ENCODE results near the gene PAF1. TPM values are rescaled to one million over a fixed set of nuclear protein-coding genes. Genes with fewer than 3 reads are reported as not detected.

Gene PAF1
- total and polyA plus RNA-seq, 2 of the 13 experiments (the other 11 are each of a cell fraction or from before 2014, with no cell fraction given): 30.2 to 31.1 TPM

DNA sequence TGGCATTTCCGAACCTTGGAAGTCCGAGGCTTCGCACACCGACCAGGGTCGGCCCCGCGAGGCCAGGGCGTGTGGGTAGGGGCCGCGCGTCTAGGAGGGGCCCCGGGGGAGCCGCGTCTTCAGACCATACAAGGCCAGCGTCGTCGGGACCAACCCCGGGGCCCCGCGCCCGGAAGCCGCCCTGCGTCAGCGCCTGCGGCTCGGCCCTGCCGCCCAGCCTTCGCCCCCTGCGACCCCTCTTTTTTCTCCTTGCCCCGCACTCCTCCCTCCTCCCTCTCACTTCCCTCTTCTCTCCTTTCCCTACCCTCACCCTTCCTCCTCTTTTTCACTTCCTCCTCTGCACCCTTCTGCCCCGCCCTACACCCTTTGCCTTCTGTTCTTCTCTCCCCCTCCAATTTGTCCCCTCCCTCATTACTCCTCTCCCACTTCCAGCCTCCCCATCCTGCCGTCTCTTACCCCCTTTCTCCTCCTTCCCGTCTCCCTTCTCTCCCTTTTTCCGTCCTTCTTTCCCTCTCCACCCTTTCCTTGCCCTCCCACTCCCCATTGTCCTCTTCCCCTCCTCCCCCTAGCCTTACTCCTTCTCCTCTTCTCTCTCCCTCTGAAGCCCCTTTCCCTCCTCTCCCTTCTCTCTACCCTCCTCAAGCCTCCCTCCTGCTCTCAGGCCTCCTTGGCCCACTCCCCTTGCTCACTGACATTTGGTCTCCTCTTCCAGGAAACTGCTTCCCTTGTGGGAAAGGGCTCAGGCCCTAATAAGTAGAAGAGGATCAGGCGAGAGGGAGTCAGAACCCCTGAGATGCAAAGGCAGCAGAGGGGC, 19.3 kb upstream of the PAF1 start (continued):
- TF ChIP-seq CCDC6 (CRISPR knock-in tag; IDR thresholded peaks at IDR 0.05) (no peak), YEATS4 (CRISPR knock-in tag; IDR thresholded peaks at IDR 0.05; ENCODE audit: borderline replicate concordance) (no peak), SMAD1 (CRISPR knock-in tag; IDR thresholded peaks at IDR 0.05; ENCODE audit: borderline replicate concordance, low read depth) (0 out of 2 replicates have a peak, but pooled peaks have one; percentile 33), ZNF232 (CRISPR knock-in tag; IDR thresholded peaks at IDR 0.05; ENCODE audit: borderline replicate concordance) (no peak), TCF7L2 (IDR thresholded peaks at IDR 0.05; ENCODE audit: low read depth, low read length) (no peak), CSRNP2 (CRISPR knock-in tag; conservative IDR thresholded peaks at IDR 0.05; ENCODE audit: low read depth) (no peak), PREB (CRISPR knock-in tag; IDR thresholded peaks at IDR 0.05) (no peak), KMT2B (CRISPR knock-in tag; IDR thresholded peaks at IDR 0.05) (no peak), ELF4 (CRISPR knock-in tag; IDR thresholded peaks at IDR 0.05; ENCODE audit: borderline replicate concordance) (no peak), ZHX2 (IDR thresholded peaks at IDR 0.05; ENCODE audit: low read depth) (no peak), ZHX2 (CRISPR knock-in tag; IDR thresholded peaks at IDR 0.05; ENCODE audit: borderline replicate concordance) (no peak)
- TF ChIP-seq, protein P1, sequence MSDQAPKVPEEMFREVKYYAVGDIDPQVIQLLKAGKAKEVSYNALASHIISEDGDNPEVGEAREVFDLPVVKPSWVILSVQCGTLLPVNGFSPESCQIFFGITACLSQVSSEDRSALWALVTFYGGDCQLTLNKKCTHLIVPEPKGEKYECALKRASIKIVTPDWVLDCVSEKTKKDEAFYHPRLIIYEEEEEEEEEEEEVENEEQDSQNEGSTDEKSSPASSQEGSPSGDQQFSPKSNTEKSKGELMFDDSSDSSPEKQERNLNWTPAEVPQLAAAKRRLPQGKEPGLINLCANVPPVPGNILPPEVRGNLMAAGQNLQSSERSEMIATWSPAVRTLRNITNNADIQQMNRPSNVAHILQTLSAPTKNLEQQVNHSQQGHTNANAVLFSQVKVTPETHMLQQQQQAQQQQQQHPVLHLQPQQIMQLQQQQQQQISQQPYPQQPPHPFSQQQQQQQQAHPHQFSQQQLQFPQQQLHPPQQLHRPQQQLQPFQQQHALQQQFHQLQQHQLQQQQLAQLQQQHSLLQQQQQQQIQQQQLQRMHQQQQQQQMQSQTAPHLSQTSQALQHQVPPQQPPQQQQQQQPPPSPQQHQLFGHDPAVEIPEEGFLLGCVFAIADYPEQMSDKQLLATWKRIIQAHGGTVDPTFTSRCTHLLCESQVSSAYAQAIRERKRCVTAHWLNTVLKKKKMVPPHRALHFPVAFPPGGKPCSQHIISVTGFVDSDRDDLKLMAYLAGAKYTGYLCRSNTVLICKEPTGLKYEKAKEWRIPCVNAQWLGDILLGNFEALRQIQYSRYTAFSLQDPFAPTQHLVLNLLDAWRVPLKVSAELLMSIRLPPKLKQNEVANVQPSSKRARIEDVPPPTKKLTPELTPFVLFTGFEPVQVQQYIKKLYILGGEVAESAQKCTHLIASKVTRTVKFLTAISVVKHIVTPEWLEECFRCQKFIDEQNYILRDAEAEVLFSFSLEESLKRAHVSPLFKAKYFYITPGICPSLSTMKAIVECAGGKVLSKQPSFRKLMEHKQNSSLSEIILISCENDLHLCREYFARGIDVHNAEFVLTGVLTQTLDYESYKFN (CRISPR knock-in tag; conservative IDR thresholded peaks at IDR 0.05): peak; percentile 37
- TF ChIP-seq, protein P2, sequence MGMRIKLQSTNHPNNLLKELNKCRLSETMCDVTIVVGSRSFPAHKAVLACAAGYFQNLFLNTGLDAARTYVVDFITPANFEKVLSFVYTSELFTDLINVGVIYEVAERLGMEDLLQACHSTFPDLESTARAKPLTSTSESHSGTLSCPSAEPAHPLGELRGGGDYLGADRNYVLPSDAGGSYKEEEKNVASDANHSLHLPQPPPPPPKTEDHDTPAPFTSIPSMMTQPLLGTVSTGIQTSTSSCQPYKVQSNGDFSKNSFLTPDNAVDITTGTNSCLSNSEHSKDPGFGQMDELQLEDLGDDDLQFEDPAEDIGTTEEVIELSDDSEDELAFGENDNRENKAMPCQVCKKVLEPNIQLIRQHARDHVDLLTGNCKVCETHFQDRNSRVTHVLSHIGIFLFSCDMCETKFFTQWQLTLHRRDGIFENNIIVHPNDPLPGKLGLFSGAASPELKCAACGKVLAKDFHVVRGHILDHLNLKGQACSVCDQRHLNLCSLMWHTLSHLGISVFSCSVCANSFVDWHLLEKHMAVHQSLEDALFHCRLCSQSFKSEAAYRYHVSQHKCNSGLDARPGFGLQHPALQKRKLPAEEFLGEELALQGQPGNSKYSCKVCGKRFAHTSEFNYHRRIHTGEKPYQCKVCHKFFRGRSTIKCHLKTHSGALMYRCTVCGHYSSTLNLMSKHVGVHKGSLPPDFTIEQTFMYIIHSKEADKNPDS (CRISPR knock-in tag; IDR thresholded peaks at IDR 0.05): no peak

Data from HepG2 (cell line).